A673 (cell line): ENCODE measurements around the gene CLEC2A. TPM values are rescaled to one million over a fixed set of nuclear protein-coding genes. Genes with fewer than 3 reads are reported as not detected.

Source experiments
- BruUV-seq: library from RNA; stranded (reverse); fragments of 400-500 nt; replicated peaks from 2 replicates; lab custom pipeline; 2021; lab: Mats Ljungman, UMichigan
- CTCF ChIA-PET: fragments of 300-600 bp; sonication (Branson Sonifier 250); formaldehyde crosslinking; loops from one replicate; lab custom pipeline; 2022; ENCODE audit warnings: antibody characterized with exemption; lab: Charles Lee
- POLR2A ChIA-PET: fragments of 300-600 bp; sonication (Branson Sonifier 250); formaldehyde crosslinking; loops from one replicate; lab custom pipeline; 2022; ENCODE audit warnings: antibody characterized with exemption; ENCODE audit not compliant: low non-redundant PET; lab: Charles Lee
- DNase-seq: peaks from one replicate; pipeline ENCODE4 v3.0.0-alpha.2; 2015; ENCODE audit warnings: low spot score
- H3K27ac ChIP-seq: fragments of 200-600 bp; sonication (generic); 2 replicates; pipeline ENCODE4 v1.5.1; 2016; ENCODE audit warnings: mixed run types, low read depth, mild to moderate bottlenecking, mixed read lengths, antibody characterized with exemption, low read length; ENCODE audit not compliant: poor library complexity, severe bottlenecking
- H3K27me3 ChIP-seq: fragments of 200-600 bp; sonication (generic); replicated peaks from 2 replicates; pipeline ENCODE4 v1.6.1; 2017; ENCODE audit warnings: mixed run types, low read depth, mild to moderate bottlenecking, mixed read lengths, antibody characterized with exemption, low read length; ENCODE audit not compliant: insufficient read depth, poor library complexity
- H3K36me3 ChIP-seq: fragments of 200-600 bp; sonication (generic); 2 replicates; pipeline ENCODE4 v1.6.1; 2016; ENCODE audit warnings: mixed run types, mild to moderate bottlenecking, mixed read lengths, antibody characterized with exemption, low read length; ENCODE audit not compliant: insufficient read depth, poor library complexity, severe bottlenecking
- H3K4me1 ChIP-seq: fragments of 200-600 bp; sonication (generic); 2 replicates; pipeline ENCODE4 v1.6.1; 2017; ENCODE audit warnings: mixed run types, mild to moderate bottlenecking, mixed read lengths, antibody characterized with exemption, low read length; ENCODE audit not compliant: insufficient read depth, poor library complexity, severe bottlenecking
- H3K4me3 ChIP-seq: fragments of 200-600 bp; sonication (generic); 2 replicates; pipeline ENCODE4 v1.5.1; 2016; ENCODE audit warnings: low read depth, mixed run types, mild to moderate bottlenecking, mixed read lengths, low read length; ENCODE audit not compliant: poor library complexity, severe bottlenecking
- H3K9me3 ChIP-seq: fragments of 200-600 bp; sonication (generic); 2 replicates; pipeline ENCODE4 v1.6.1; 2016; ENCODE audit warnings: mixed run types, low read depth, mild to moderate bottlenecking, mixed read lengths, antibody characterized with exemption, low read length; ENCODE audit not compliant: poor library complexity, severe bottlenecking
- CTCF ChIP-seq: fragments of 300-800, 200-600 bp; sonication (generic); conservative IDR thresholded peaks from 2 replicates; pipeline ENCODE4 v1.5.1; 2017; ENCODE audit warnings: low read depth, mild to moderate bottlenecking, antibody characterized with exemption, low read length, moderate library complexity, mixed read lengths
- EZH2 ChIP-seq: fragments of 200-600 bp; sonication (generic); IDR thresholded peaks from 2 replicates; pipeline ENCODE4 v1.6.1; 2017; ENCODE audit warnings: borderline replicate concordance, low read depth, mild to moderate bottlenecking, mixed read lengths, antibody characterized with exemption, low read length; ENCODE audit not compliant: poor library complexity, severe bottlenecking
- intact Hi-C: fragments of 100-400 bp; cut with micrococcal nuclease; formaldehyde crosslinking; loops from one replicate; pipeline ENCODE4 v1.10.0; 2022; ENCODE audit not compliant: unreplicated experiment
- total RNA-seq: library from RNA; stranded (reverse); gene quantifications from 2 replicates; pipeline ENCODE4 v1.2.3, GENCODE V29; 2021

CLEC2A gene
- total RNA-seq, 1 experiment from 2014 or later: not detected

GRCh38 chr12:9944391-9944790 is 12.2 kb upstream of the CLEC2A start:
- no TSS peak for BruUV-seq
- Histone ChIP-seq H3K4me1 (peaks cover 10% of the 10 kb centered on the region), H3K4me3 (no peak overlapping the region), H3K27me3 (peaks cover 69% of the 10 kb centered on the region), H3K27ac (no peak overlapping the region), H3K36me3 (no peaks in the 10 kb centered on the region), H3K9me3 (no peaks in the 10 kb centered on the region)
- POLR2A ChIA-PET: no interaction called here
- intact Hi-C loops: loop anchor here (5.0 kb wide), 1 partner anchor 198 kb away; no protein-coding TSS in a partner anchor
- TF ChIP-seq EZH2 (no peak), CTCF (no peak)
- peak; percentile 66 for DNase-seq
- CTCF ChIA-PET: no interaction called here

- intact Hi-C loops: loop anchor here (5.0 kb wide), 1 partner anchor 199 kb away; no protein-coding TSS in a partner anchor
- Histone ChIP-seq H3K4me1 (peaks cover 10% of the 10 kb centered on the region), H3K27ac (no peak overlapping the region), H3K36me3 (no peaks in the 10 kb centered on the region), H3K4me3 (no peak overlapping the region), H3K27me3 (peaks cover 63% of the 10 kb centered on the region), H3K9me3 (no peaks in the 10 kb centered on the region)
- no peak for TF ChIP-seq EZH2
- TF ChIP-seq CTCF: no peak
- no peak for DNase-seq
- BruUV-seq: no TSS peak
- POLR2A ChIA-PET: no interaction called here
- CTCF ChIA-PET: no interaction called here
Observed at GRCh38 chr12:9943240-9943639, 11.1 kb upstream of the CLEC2A start.

GRCh38 chr12:9941838-9942237 is 9.7 kb upstream of the CLEC2A start:
- intact Hi-C loops: loop anchor here (5.0 kb wide), 1 partner anchor 200 kb away; no protein-coding TSS in a partner anchor
- no peaks in the 10 kb centered on the region for H3K9me3 ChIP-seq
- peaks cover 51% of the 10 kb centered on the region for H3K27me3 ChIP-seq
- H3K36me3 ChIP-seq: no peaks in the 10 kb centered on the region
- no peak for DNase-seq
- no peak overlapping the region for H3K4me3 ChIP-seq
- H3K27ac ChIP-seq: no peak overlapping the region
- POLR2A ChIA-PET: no interaction called here
- peaks cover 10% of the 10 kb centered on the region for H3K4me1 ChIP-seq
- TF ChIP-seq EZH2: no peak
- TF ChIP-seq CTCF: no peak
- CTCF ChIA-PET: no interaction called here
- no TSS peak for BruUV-seq
